CD4-positive, alpha-beta T cell treated with Interleukin-17A for 1 hour (primary cell): Measurements from ENCODE around the gene CD53.
"Not testable (repeated sequence)": the region's sequence is repeated elsewhere in the genome, so short reads cannot be mapped to it uniquely, and the experiment has no call there.

ENCODE experiments used
- DNase-seq: peaks from one replicate; pipeline ENCODE4 v3.0.0-alpha.2; 2020

CD53 gene, protein sequence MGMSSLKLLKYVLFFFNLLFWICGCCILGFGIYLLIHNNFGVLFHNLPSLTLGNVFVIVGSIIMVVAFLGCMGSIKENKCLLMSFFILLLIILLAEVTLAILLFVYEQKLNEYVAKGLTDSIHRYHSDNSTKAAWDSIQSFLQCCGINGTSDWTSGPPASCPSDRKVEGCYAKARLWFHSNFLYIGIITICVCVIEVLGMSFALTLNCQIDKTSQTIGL

DNA sequence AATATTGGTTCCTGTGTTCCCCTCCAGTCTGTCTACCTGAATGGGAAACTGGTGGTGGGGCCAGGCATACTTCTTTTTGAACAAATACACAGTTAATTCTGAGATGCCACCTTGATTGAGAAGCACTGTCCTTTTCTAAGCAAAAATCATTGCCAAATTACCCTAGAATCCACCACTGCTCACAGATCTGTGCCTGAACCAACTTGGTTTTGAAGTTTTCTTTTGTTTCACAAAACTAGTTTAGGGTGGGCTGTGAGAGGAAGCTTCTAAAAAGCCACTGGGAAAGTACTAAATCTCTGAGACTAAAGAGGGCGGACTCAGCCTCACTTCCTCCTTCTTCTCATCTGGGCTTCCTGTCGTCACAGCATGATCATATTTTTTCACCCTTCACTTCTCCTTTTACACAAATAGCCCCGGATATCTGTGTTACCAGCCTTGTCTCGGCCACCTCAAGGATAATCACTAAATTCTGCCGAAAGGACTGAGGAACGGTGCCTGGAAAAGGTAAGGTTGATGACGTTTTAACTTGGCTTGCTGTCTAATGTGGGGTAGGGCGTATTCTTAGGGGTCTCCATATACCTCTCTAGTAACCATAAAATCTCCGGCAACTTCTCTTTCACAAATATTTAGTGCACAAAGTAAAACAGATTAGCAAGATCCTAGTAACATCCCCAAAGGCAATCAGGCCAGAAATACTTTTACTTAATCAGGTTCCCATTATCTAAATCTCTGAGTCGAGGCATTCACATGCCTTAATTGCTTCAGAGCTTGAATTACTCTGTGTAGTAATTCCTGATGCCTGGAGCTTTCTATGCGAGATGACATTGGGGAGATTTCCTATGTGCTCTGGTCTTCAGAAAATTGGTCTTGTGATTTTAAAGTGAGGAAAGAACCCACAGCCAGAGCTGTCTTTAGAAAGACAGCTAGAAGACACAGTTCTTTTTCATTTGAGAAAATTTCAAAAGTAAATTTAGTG is at the start of gene CD53:
Gene CD53, plus strand, starts transcription at position 404 of the 976 bp plus-strand sequence. CDS start 18,261 bp downstream, outside the sequence.
- DNase-seq: peak; percentile 88

DNA sequence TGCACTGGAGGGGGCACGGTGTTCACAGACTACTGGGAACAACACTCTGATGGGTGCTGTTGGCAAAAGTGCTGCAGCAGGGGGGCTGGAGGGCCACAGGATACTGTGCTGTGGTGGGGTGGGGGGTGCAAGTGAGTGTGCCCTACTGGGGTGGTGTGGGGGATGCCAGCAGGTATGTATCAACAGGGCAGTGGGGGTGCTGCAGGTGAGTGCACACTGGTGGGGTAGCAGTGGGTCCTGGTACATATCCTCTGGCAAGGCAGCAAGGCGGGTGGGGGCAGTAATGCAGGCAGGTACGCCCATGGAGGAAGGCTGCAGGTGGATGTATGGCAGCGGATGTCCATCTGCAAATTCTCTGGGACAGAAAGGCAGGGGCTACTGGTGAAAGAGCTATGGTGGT is 48.8 kb upstream of the CD53 start:
- no peak for DNase-seq

DNA sequence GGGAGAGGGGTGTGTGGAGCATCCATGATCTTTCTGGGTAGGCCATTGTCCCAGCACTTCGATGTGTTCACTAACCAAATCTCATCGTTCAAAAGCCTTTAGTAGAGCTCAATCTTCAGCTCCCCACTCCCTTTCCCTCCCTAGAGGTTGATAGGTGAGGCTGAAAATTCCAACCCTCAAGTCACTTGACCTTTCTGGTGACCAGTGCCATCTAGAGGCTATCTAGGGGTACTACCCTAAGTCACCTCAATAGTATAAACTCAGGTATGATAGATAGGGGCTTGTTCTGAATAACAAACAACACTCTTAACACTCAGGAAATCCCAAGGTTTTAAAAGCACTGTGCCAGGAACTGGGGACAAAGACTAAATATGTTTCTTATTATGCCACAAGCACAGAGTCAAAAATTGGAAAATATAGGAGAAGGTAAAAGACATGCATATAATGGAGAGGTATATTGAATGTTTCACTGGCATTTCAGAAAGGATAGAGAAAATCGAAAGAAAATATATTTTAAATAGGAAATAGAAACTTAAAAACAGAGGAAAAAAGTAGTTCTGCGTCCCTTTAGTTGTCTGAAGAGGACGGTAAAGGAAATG is 42.9 kb upstream of the CD53 start:
- peak; percentile 74 for DNase-seq

DNA sequence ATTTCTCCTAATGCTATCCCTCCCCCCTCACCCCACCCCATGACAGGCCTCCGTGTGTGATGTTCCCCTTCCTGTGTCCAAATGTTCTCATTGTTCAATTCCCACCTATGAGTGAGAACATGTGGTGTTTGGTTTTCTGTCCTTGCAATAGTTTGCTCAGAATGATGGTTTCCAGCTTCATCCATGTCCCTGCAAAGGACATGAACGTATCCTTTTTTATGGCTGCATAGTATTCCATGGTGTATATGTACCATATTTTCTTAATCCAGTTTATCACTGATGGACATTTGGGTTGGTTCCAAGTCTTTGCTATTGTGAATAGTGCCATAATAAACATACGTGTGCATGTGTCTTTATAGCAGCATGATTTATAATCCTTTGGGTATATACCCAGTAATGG is 39.2 kb upstream of the CD53 start:
- not testable (repeated sequence) for DNase-seq

DNA sequence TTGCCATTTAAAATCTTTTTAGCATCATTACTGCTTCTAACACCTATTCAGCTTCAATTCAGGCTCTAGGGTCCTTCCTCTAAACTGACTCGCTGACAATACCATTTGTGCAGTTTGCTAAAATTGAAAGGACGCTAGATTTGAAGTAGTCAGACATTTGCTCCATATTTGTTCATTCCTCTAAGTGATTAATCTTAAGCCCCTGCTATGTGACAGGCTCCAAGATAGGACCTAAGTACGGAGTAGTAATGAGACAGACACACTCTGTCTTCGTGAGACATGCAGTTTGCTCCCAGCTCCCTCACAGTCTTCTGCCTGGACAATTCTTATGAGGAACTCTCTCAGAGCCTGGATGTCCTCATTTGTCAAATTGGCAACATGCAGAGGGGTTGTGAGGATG is 26.1 kb upstream of the CD53 start:
- DNase-seq: no peak

DNA sequence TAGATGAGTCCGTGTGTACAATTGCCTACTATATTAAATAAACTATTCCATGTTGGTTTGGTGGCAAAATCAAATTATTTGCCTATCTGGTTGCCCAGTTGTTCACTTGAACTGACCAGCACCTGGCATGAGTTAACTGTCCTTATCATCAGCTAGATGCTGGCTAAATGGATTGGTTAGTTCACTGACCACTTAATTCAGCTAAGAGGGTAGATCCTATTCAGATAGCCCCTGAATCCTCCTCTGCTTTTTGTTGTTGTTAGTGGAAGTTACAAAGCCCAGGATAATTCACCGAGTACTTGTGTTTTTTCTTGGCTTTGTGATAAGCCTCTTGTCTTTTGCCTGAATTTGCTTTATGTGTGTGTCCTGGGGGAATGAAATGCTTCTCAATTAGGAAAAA is 22.8 kb upstream of the CD53 start:
- no peak for DNase-seq

DNA sequence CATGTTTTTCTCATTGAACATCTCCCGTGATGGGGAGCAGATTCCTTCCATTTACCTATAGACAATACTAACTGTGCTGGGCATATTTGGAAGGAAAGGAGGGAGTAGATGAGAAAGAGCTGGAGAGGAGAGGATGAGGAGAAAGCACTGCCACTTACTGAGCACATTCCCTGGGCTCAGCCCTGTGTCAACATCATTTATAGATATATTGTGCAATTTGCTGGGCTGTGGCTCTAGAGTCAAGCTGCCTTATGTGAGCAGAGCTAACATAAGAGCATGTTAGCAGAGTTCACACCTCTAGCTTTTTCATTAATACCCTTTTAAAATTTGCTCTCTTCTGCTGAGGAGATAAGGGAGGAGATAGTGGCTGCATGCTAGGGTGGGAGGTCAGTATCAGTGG is 22.3 kb upstream of the CD53 start:
- no peak for DNase-seq

DNA sequence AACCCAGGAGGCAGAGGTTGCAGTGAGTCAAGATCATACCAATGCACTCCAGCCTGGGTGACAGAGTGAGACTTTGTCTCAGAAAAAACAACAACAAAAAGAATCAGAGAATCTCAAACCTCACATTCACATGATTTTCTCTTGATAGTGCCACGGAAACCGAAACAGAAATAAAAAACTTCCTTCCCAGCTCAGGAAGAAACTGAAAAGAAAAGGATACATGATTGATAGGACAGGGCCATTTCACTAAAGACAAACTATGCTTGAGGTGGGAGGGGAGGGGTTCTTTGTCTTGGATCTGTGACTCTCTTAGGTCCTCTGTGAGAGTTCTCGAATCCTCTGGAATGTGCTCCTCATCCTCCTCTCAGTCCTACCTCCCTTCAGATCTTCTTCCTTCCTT is 19.8 kb upstream of the CD53 start:
- no peak for DNase-seq

DNA sequence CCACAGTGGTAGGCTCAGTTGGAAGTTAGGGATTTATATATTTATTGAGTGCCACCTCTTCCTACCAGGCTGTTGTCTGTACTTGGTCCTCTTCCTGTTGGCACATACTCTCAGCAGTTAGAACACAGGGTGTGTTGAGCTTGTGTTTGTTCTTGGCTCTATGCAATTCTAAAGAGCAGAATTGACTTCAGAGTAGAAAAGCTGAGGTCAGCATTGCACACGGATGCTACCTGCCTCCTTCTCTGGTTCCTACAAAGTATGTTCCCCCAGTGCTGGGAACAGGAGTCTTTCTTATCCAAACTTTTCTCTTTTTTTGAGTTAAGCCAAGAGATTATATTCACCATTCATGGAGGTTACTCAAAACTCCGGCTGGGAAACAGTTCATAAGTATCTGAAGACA is 16.5 kb upstream of the CD53 start:
- DNase-seq: no peak

DNA sequence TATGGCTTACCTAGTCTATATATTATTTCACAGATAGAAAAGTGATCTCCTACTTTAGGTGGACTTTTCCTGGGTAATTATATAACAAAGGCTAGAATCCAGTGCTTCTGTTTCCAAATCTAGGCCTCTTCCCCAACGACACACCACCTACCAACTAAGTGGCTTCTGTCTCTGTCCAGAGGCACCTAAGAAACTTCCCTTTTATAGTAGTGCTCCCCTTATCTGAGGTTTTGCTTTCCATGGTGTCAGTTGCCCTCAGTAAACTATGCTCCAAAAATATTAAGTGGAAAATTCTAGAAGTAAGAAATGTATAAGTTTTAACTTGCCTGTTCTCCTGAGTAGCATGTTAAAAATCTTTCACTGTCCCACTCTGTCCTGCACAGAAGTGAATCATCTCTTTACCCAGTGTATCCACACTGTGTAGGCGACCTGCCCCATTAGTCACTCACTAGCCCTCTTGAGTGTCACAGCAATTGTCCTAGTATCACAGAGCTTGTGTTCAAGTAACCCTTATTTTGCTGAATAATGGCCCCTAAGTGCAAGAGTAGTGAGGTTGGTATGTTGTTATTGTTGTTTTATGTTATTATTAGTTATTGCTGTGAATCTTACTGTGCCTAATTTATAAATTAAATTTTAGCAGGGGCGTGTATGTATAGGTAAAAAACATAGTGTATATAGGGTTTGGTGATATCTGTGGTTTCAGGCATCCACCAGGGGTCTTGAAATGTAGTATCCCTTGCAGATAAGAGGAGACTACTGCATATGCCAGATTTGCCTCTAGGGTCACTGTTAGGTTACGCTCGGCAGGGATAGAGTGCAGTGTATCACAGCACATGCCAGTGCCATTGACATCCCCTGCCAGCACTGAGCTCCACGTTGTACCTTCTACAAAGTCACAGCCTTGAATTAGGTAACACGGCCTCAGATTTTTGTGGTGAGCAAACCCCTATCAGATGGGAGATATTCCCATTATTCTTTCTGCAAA is 14.7 kb upstream of the CD53 start:
- no peak for DNase-seq

DNA sequence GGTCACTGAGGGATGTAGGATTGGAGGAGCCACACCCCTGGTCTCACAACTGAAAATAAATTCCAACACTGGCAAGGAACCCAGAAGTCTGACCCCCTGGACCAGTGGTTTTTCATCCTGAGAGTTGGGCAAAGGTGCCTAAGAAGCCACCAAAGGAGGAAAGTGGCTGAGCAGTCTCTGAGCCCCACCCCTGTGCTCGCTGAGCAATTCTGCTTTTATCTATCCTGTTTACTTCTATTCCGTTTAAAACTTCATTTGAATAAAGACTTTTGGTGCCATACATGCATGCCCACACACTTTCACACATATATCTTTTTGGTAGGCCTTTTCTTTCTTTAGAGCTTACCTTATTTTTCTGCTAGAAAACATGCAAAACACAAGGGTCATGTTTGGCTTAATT is 13.9 kb upstream of the CD53 start:
- DNase-seq: no peak

DNA sequence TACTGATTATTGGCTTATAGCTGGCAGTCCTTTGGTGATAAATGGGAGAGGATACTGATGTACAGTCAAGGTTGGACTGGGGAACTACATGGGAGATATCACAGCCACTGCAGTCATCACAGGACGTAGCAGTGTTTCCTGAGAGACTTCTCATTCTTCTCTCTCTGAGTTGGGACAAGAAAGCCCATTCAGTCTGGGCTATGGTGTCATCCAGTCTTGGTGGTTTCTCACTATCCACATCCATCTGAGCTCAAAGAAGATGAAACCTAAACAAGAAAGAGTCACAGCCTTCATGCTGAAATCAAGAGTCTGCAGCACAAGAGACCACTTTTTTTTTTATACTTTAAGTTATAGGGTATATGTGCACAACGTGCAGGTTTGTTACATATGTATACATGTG is 12.8 kb upstream of the CD53 start:
- DNase-seq: no peak

DNA sequence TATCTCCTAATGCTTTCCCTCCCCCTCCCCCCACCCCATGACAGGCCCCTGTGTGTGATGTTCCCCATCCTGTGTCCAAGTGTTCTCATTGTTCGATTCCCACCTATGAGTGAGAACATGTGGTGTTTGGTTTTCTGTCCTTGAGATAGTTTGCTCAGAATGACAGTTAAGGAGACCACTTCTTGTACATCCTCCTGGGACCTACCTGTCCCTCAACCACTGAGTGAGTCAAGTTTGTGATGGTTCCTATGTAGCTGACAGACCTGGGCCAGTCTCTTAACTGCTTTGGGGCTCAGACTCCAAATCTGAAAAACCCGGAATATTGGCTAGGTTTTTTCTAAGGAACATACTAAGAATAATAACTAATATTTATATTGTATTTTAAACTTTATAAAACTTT is 12.3 kb upstream of the CD53 start:
- DNase-seq: not testable (repeated sequence)

DNA sequence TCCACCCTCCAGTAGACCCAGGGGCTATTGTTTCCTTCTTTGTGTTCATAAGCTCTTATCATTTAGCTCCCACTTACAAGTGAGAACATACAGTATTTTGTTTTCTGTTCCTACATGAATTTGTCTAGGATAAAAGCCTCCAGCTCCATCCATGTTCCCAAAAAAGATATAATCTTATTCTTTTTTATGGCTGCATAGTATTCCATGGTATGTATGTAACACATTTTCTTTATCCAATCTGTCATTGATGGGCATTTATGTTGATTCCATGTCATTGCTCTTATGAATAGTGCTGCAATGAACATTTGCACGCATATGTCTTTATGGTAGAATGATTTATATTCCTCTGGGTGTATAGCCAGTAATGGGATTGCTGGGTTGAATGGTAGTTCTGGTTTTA is 11.0 kb upstream of the CD53 start:
- DNase-seq: not testable (repeated sequence)

DNA sequence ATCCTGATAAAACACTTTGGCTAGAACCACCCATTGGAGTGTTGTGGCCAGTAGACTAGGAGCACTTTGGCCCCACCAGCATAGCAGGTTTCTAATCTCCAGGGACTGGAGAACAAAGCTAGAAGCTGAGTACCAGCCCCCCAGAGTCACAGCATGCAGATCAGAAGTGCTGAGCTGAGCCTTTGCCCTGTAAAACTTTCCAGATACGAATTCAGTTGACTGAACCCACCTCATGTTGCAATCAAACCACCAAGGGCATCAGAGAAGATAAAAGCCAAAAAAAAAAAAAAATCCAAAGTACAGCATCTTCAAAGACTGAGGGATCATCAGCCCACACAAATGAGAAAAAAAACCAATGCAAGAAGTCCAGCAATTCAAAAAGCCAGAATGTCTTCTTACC is 8.7 kb upstream of the CD53 start:
- DNase-seq: no peak

DNA sequence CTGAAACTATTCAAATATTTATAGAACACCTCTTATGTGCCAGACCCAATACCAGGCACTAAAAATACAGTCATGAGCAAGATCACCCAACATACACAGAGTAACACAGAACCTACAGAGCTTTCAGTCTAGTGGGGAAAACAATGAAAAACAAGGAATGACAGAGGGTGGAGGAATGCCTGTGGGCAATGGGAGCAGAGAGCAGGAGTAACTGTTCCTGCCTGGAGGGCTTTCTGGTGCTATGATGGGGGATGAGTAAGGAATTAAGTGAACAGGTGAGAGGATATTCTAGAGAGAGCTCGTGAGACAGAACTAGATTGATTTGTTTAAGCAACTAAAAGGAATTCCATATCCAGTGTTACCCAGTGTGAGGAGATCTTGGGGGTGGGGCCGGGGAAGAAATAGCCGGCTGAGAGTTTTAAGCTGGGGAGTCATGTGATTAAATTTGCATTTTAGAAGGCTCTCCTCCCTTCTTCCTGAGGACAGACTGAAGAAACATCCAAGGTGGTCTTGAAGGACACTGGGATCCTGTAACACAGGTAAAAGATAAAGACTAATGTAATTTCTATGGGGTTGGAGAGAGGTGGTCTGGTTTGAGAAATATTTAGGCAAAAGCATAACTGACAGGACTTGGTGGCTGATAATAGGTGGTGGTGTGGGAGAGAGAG is 2.1 kb upstream of the CD53 start:
- no peak for DNase-seq

DNA sequence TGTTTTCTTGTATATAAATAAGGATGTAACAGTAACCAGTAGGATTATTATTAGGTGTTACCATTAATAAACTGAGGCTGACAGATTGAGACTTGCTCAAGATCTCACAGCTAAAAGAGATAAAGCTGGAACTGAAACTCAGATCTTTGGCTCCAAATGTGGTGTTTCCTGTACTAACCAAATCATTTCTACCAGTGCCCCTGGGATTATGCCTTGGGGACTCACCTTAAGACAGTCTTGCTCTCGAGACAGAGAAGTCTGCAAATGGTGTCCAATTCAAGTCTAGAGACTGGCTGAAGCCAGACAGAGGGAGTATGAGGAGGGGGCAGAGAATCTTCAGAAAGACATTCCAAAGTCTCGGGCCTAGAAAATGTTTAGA is 593 bp upstream of the CD53 start:
- no peak for DNase-seq

DNA sequence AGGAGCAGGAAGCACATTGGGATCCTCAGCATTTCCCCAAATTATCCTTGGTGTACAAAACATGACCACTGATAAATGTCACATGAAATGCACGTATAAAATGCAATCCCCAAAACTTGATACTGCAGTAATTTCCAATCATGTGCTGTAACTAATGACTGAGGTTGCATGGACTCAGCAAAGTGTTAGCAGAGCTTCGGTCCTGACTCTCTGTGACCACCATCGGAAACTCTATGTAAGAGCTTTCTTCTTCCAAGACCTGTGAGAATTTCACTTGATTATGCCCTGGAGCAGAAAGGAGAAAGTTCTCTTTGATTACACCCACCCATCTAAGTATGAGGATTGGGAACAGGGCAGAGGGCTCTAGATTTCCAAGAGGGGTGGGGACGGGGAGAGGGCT is 908 bp downstream of the CD53 start:
- peak; percentile 37 for DNase-seq

DNA sequence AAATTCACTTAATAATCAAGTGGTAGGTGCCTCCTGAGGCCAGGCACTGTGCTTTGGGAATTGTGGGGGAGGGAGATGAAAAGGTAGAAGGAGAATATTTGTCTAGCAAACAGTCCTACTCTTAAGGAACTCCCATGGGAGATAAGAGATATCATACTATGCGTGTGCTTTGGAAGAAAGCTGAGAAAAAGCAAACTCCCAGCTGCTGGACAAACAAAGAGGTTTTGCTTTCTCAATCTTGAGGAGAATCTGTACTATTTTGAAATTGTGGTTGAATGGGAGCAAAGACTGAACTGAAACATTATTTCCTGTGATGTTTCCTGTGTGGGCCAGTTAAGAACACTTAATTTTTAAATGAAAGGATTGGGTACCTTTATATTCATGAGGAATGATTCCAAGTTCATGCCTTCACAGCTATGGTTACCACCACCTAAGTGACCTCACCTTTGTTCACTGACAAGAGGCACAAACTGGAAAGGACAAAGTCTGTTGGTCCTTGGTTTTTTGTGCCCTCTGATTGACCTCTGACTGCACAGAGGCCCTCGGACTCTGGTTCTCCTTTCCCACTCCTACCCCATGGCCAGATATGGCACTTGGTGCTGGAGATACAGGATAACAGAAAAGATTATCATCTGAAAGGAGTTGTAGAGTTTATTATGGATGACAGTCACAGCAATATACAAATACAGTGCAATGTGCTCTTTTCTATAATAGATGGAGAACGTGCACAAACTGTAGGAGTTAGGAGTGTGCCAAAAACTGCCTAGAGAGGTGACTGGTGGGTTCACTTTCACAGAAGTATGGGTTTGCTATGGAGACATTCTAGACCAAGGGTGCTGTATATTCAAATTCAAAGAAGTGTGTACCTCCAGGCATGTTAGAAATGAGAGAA is 1.6 kb downstream of the CD53 start:
- peak; percentile 60 for DNase-seq

DNA sequence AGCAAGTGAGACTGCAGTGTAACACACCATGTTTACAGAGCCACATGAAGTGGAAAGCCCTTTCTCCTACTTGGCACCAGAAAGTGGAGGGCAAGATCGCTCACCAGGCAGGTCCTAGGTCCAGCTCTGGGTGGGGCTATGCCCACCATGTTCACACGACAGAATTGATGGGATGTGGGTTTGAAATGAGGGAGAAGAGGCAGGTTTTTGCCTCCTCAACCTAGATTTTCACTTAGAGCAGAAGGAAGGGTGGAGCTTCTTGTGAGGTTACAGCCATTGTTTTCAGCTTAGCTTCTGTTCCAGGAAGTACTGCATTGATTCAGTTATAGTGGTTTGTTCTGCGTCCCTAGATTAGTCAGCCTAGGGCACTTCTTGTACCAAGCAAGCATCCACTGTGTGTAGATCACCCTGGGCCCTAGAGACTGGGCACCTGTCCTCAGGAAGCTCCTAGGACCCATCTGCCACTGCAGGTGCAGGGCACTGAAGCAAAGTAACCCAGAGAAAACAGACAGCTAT is 2.3 kb downstream of the CD53 start:
- peak; percentile 74 for DNase-seq
